PC-3 (cell line): ENCODE data around the gene RUFY1. TPM values are rescaled to one million over a fixed set of nuclear protein-coding genes. Genes with fewer than 3 reads are reported as not detected.

Experiments used
- ATAC-seq: fragments of 200-7000 bp; cut with Tn5 transposase; 2 replicates; pipeline ENCODE4 v1.9.1; 2020; ENCODE audit warnings: mild to moderate bottlenecking, moderate library complexity
- BruUV-seq: library from RNA; stranded (reverse); fragments of 400-500 nt; replicated peaks from 2 replicates; lab custom pipeline; 2021; lab: Mats Ljungman, UMichigan
- CTCF ChIA-PET: fragments of 300-600 bp; sonication (Branson Sonifier 250); formaldehyde crosslinking; loops from one replicate; lab custom pipeline; 2022; ENCODE audit warnings: antibody characterized with exemption; lab: Charles Lee
- POLR2A ChIA-PET: fragments of 300-600 bp; sonication (Branson Sonifier 250); formaldehyde crosslinking; loops from one replicate; lab custom pipeline; 2022; ENCODE audit warnings: antibody characterized with exemption; ENCODE audit not compliant: unreplicated experiment; lab: Charles Lee
- DNase-seq: peaks from one replicate; pipeline ENCODE4 v3.0.0-alpha.2; 2015
- H2AFZ ChIP-seq: fragments of 300-600 bp; sonication (generic); 2 replicates; pipeline ENCODE4 v1.6.0; 2016; ENCODE audit warnings: antibody characterized with exemption, low read length
- H3F3A ChIP-seq: fragments of 300-600 bp; sonication (generic); one replicate; pipeline ENCODE4 v1.6.0; 2017; ENCODE audit warnings: antibody characterized with exemption, low read length, control low read depth, mild to moderate bottlenecking; ENCODE audit not compliant: unreplicated experiment
- H3K27ac ChIP-seq: fragments of 300-600 bp; sonication (generic); 2 replicates; pipeline ENCODE4 v1.5.1; 2016; ENCODE audit warnings: mild to moderate bottlenecking, low read length
- H3K27me3 ChIP-seq: fragments of 300-600 bp; sonication (generic); 2 replicates; pipeline ENCODE4 v1.6.1; 2016; ENCODE audit warnings: low read length, mixed read lengths
- H3K36me3 ChIP-seq: fragments of 300-600 bp; sonication (generic); 2 replicates; pipeline ENCODE4 v1.6.1; 2016; ENCODE audit warnings: low read depth, mixed run types, low read length, mixed read lengths
- H3K4me1 ChIP-seq: fragments of 300-600 bp; sonication (generic); 2 replicates; pipeline ENCODE4 v1.5.1; 2016; ENCODE audit warnings: low read length; ENCODE audit not compliant: insufficient read depth
- H3K4me2 ChIP-seq: fragments of 300-600 bp; sonication (generic); 2 replicates; pipeline ENCODE4 v1.6.0; 2016; ENCODE audit warnings: low read length
- H3K4me3 ChIP-seq: fragments of 300-600 bp; sonication (generic); 2 replicates; pipeline ENCODE4 v1.5.1; 2016; ENCODE audit warnings: mild to moderate bottlenecking, low read length, mixed read lengths
- H3K79me2 ChIP-seq: fragments of 300-600 bp; sonication (generic); 2 replicates; pipeline ENCODE4 v1.6.1; 2017; ENCODE audit warnings: low read length, mixed read lengths
- H3K9ac ChIP-seq: fragments of 300-600 bp; sonication (generic); 2 replicates; pipeline ENCODE4 v1.6.0; 2016; ENCODE audit warnings: mild to moderate bottlenecking, low read length
- H3K9me2 ChIP-seq: fragments of 300-600 bp; sonication (generic); replicated peaks from 2 replicates; pipeline ENCODE4 v1.6.1; 2016; ENCODE audit warnings: mixed run types, low read length, mixed read lengths
- H3K9me3 ChIP-seq: fragments of 300-600 bp; sonication (generic); 2 replicates; pipeline ENCODE4 v1.6.1; 2016; ENCODE audit warnings: low read length, mixed read lengths
- H4K20me1 ChIP-seq: fragments of 300-600 bp; sonication (generic); 2 replicates; pipeline ENCODE4 v1.6.1; 2016; ENCODE audit warnings: low read length, mixed read lengths
- EZH2 ChIP-seq: fragments of 300-600 bp; sonication (generic); IDR thresholded peaks from one replicate; pipeline ENCODE4 v1.6.1; 2017; ENCODE audit warnings: antibody characterized with exemption, mild to moderate bottlenecking, low read length; ENCODE audit not compliant: unreplicated experiment
- EZH2phosphoT487 ChIP-seq: fragments of 300-600 bp; sonication (generic); IDR thresholded peaks from 2 replicates; pipeline ENCODE4 v1.6.1; 2018; ENCODE audit warnings: mild to moderate bottlenecking, antibody characterized with exemption, low read length, borderline replicate concordance
- intact Hi-C: fragments of 100-400 bp; cut with micrococcal nuclease; formaldehyde crosslinking; loops from 2 replicates; pipeline ENCODE4 v1.9.0; 2023
- total RNA-seq: library from RNA; depleted of rRNA; stranded (reverse); fragments of >200 nt; gene quantifications from 2 replicates; pipeline ENCODE4 v1.2.3, GENCODE V29; 2014
- TF ChIP-seq, protein P1 (sequence below): fragments of 300-600 bp; sonication (generic); conservative IDR thresholded peaks from 2 replicates; pipeline ENCODE4 v1.5.1; 2017; ENCODE audit warnings: antibody characterized with exemption, low read depth, mild to moderate bottlenecking, low read length

RUFY1 gene
- total RNA-seq, 1 experiment from 2014 or later = 27.1 TPM

- TF ChIP-seq EZH2phosphoT487 (no peak), EZH2 (no peak)
- TF ChIP-seq, protein P1, sequence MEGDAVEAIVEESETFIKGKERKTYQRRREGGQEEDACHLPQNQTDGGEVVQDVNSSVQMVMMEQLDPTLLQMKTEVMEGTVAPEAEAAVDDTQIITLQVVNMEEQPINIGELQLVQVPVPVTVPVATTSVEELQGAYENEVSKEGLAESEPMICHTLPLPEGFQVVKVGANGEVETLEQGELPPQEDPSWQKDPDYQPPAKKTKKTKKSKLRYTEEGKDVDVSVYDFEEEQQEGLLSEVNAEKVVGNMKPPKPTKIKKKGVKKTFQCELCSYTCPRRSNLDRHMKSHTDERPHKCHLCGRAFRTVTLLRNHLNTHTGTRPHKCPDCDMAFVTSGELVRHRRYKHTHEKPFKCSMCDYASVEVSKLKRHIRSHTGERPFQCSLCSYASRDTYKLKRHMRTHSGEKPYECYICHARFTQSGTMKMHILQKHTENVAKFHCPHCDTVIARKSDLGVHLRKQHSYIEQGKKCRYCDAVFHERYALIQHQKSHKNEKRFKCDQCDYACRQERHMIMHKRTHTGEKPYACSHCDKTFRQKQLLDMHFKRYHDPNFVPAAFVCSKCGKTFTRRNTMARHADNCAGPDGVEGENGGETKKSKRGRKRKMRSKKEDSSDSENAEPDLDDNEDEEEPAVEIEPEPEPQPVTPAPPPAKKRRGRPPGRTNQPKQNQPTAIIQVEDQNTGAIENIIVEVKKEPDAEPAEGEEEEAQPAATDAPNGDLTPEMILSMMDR = no peak
- DNase-seq (no peak), ATAC-seq (no peak)
- Histone ChIP-seq H3K4me3 (no peak overlapping the region), H3F3A (no peaks in the 10 kb centered on the region), H3K36me3 (no peaks in the 10 kb centered on the region), H3K9me2 (no peaks in the 10 kb centered on the region), H3K9me3 (no peaks in the 10 kb centered on the region), H3K4me1 (no peaks in the 10 kb centered on the region), H2AFZ (no peak overlapping the region), H3K27me3 (no peaks in the 10 kb centered on the region), H3K9ac (no peak overlapping the region), H4K20me1 (no peaks in the 10 kb centered on the region), H3K79me2 (no peaks in the 10 kb centered on the region), H3K27ac (no peak overlapping the region), H3K4me2 (no peak overlapping the region)
- intact Hi-C loops = no loop called here
- ChIA-PET CTCF (no interaction called here), POLR2A (no interaction called here)
- no TSS peak for BruUV-seq
Measured at GRCh38 chr5:179577286-179577960, 27.1 kb downstream of the RUFY1 start.

DNA sequence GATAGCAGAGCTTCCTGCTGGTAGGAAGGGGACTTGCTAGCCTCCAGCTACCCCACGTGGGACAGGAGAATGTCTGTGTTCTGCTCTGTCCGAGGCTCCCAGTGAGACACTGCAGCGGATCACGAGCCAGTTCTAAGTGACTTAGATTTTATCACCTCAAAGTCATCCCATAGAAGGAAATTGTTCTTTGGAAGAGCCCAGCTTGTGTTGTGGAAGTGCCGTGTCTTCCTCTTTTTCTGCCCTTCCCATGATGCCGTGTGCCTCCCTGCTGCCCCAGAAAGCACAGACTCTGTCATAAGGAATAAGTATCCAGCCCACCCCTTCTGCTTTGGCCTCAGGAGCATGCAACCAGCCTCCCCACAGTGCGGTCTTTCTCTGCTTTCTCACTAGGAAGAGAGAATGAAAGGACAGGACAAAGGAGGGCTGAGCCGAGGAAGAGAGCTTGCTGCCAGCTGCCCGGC lies 35.6 kb downstream of the RUFY1 start:
- H3K36me3 ChIP-seq = no peaks in the 10 kb centered on the region; the same call in 1 of the 2 replicates
- ATAC-seq (no peak), DNase-seq (no peak)
- H3K27me3 ChIP-seq = no peaks in the 10 kb centered on the region
- intact Hi-C loops = no loop called here
- no peak overlapping the region for H3K9ac ChIP-seq
- no peaks in the 10 kb centered on the region for H4K20me1 ChIP-seq
- H3F3A ChIP-seq = no peaks in the 10 kb centered on the region
- H3K4me1 ChIP-seq = no peaks in the 10 kb centered on the region
- TF ChIP-seq EZH2 (no peak), EZH2phosphoT487 (no peak)
- TF ChIP-seq, protein P1 = no peak
- ChIA-PET POLR2A (no interaction called here), CTCF (no interaction called here)
- no peaks in the 10 kb centered on the region for H3K79me2 ChIP-seq
- no peaks in the 10 kb centered on the region for H3K9me3 ChIP-seq
- H3K27ac ChIP-seq = no peak overlapping the region
- no peak overlapping the region for H3K4me3 ChIP-seq
- H3K9me2 ChIP-seq = no peaks in the 10 kb centered on the region
- H2AFZ ChIP-seq = no peak overlapping the region
- no TSS peak for BruUV-seq
- H3K4me2 ChIP-seq = no peak overlapping the region

DNA sequence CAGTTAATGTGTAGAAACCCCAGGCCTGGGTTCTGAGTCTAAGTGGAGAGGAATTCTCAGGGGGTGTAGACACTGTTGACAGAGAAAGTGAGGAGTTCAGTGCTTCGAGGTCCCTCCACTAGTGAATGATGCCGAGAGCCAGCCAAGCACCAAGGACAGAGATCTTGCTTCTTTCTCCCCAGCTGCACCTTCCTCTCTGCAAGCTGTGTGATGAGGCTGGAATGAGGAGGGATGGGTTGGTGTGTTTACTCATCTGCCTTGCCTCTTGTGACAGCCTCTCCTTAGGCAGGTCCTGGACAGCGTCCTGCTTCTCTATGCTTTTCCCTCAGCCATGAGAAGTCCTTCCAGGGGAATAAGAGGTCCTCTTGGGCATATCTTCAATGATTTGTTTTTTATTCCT lies 37.8 kb downstream of the RUFY1 start:
- Histone ChIP-seq H3K9me2 (no peaks in the 10 kb centered on the region), H3K27me3 (no peaks in the 10 kb centered on the region), H3K4me3 (no peak overlapping the region), H3K27ac (no peak overlapping the region), H3K4me2 (no peak overlapping the region), H3K9me3 (no peaks in the 10 kb centered on the region), H3F3A (no peaks in the 10 kb centered on the region), H3K79me2 (no peaks in the 10 kb centered on the region), H3K36me3 (no peaks in the 10 kb centered on the region; the same call in 1 of the 2 replicates), H2AFZ (no peak overlapping the region), H3K9ac (no peak overlapping the region), H3K4me1 (no peaks in the 10 kb centered on the region), H4K20me1 (no peaks in the 10 kb centered on the region)
- POLR2A ChIA-PET = no interaction called here
- CTCF ChIA-PET = no interaction called here
- DNase-seq (no peak), ATAC-seq (no peak; the same call in 1 of the 2 replicates)
- BruUV-seq = no TSS peak
- no peak for TF ChIP-seq EZH2phosphoT487
- TF ChIP-seq, protein P1 = no peak
- TF ChIP-seq EZH2 = no peak
- intact Hi-C loops = no loop called here
